Measurements from ENCODE around the gene RPL9.
"Not testable (repeated sequence)": the region's sequence is repeated elsewhere in the genome, so short reads cannot be mapped to it uniquely, and the experiment has no call there.

RPL9 gene

GRCh38 chr4:39464886-39465501 lies 6.3 kb upstream of the RPL9 start:
- no peak for DNase-seq

- not testable (repeated sequence) for DNase-seq
Observed at GRCh38 chr4:39458161-39458504, 589 bp downstream of the RPL9 start.

GRCh38 chr4:39456946-39457763 lies 1.6 kb downstream of the RPL9 start:
- no peak for DNase-seq

GRCh38 chr4:39455486-39455885 lies 3.2 kb downstream of the RPL9 start:
- no peak for DNase-seq

GRCh38 chr4:39453738-39454137 lies 5.0 kb downstream of the RPL9 start:
- no peak for DNase-seq

GRCh38 chr4:39452860-39453587 lies 5.7 kb downstream of the RPL9 start:
- no peak for DNase-seq

GRCh38 chr4:39452153-39452859 lies 6.4 kb downstream of the RPL9 start:
- DNase-seq = no peak

- DNase-seq = no peak
Observed at GRCh38 chr4:39451423-39452023, 7.2 kb downstream of the RPL9 start.

- DNase-seq = no peak
Observed at GRCh38 chr4:39450618-39451017, 8.1 kb downstream of the RPL9 start.

GRCh38 chr4:39446842-39447573 lies 11.7 kb downstream of the RPL9 start:
- DNase-seq = peak; percentile 61

GRCh38 chr4:39446483-39446841 lies 12.3 kb downstream of the RPL9 start:
- DNase-seq = no peak

- no peak for DNase-seq
Observed at GRCh38 chr4:39442998-39443397, 15.7 kb downstream of the RPL9 start.

GRCh38 chr4:39441593-39441992 lies 17.1 kb downstream of the RPL9 start:
- DNase-seq = no peak

GRCh38 chr4:39435659-39436563 lies 22.8 kb downstream of the RPL9 start:
- DNase-seq = no peak

- no peak for DNase-seq
Observed at GRCh38 chr4:39433878-39434492, 24.7 kb downstream of the RPL9 start.

- DNase-seq = no peak
Observed at GRCh38 chr4:39429476-39430334, 29.0 kb downstream of the RPL9 start.

- no peak for DNase-seq
Observed at GRCh38 chr4:39427520-39428114, 31.1 kb downstream of the RPL9 start.

GRCh38 chr4:39426728-39427127 lies 32.0 kb downstream of the RPL9 start:
- DNase-seq = no peak

GRCh38 chr4:39425297-39425696 lies 33.4 kb downstream of the RPL9 start:
- not testable (repeated sequence) for DNase-seq
